Nephron (organoid): Measurements from ENCODE around the gene MED8.

Experiments
- H3K27ac Mint-ChIP-seq, 3 experiments: 2 replicates each; pipeline ENCODE4 v1.8.0; 2020; ENCODE audit warnings: mixed read lengths in 3 of 3, mild to moderate bottlenecking in 2 of 3, moderate library complexity in 1 of 3
- H3K27me3 Mint-ChIP-seq: 2 replicates; pipeline ENCODE4 v1.8.0; 2021; ENCODE audit warnings: low read depth, mild to moderate bottlenecking, moderate library complexity, mixed read lengths
- H3K36me3 Mint-ChIP-seq: 2 replicates; pipeline ENCODE4 v1.8.0; 2020; ENCODE audit warnings: low read depth, mixed read lengths
- H3K4me1 Mint-ChIP-seq: 2 replicates; pipeline ENCODE4 v1.8.0; 2020; ENCODE audit warnings: mixed read lengths
- H3K4me3 Mint-ChIP-seq, 3 experiments: 2 replicates each; pipeline ENCODE4 v1.8.0; 2020; ENCODE audit warnings: mild to moderate bottlenecking in 3 of 3, mixed read lengths in 3 of 3, moderate library complexity in 2 of 3
- H3K9me3 Mint-ChIP-seq: 2 replicates; pipeline ENCODE4 v1.8.0; 2020; ENCODE audit warnings: mixed read lengths
- TF ChIP-seq, protein P1 (sequence below), 3 experiments: fragments of 200-600 bp; sonication (generic); IDR thresholded peaks; one replicate each; pipeline ENCODE4 v1.5.0; 2021; ENCODE audit warnings: antibody characterized with exemption in 3 of 3; ENCODE audit not compliant: unreplicated experiment in 3 of 3

Gene MED8

DNA sequence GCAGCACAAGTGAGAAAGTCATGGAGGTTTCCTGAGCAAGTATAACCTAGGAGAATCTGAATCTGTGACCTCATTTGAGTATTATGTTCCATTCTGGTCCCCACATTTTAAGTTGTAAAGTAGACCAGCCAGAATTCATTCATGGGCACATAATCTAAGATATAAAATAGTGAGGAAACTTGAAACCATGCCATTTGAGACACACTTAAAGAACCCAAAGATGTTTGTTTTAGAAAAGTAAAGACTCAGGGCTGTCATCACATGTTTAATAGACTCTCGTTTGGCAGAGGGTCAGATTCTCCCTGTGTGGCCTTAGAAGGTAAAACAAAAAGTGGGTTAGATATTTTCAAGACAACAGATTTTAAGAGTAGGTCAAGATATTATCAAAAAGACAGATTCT, 6.5 kb upstream of the MED8 start:
- H3K4me3 Mint-ChIP-seq = no peak overlapping the region
- H3K4me1 Mint-ChIP-seq = no peaks in the 10 kb centered on the region
- no peak overlapping the region for H3K27ac Mint-ChIP-seq
- H3K9me3 Mint-ChIP-seq = no peaks in the 10 kb centered on the region
- TF ChIP-seq, protein P1, sequence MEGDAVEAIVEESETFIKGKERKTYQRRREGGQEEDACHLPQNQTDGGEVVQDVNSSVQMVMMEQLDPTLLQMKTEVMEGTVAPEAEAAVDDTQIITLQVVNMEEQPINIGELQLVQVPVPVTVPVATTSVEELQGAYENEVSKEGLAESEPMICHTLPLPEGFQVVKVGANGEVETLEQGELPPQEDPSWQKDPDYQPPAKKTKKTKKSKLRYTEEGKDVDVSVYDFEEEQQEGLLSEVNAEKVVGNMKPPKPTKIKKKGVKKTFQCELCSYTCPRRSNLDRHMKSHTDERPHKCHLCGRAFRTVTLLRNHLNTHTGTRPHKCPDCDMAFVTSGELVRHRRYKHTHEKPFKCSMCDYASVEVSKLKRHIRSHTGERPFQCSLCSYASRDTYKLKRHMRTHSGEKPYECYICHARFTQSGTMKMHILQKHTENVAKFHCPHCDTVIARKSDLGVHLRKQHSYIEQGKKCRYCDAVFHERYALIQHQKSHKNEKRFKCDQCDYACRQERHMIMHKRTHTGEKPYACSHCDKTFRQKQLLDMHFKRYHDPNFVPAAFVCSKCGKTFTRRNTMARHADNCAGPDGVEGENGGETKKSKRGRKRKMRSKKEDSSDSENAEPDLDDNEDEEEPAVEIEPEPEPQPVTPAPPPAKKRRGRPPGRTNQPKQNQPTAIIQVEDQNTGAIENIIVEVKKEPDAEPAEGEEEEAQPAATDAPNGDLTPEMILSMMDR (IDR thresholded peaks at IDR 0.05; ENCODE audit: unreplicated experiment in 3 of 3) = no peak
- peaks cover 3% of the 10 kb centered on the region for H3K27me3 Mint-ChIP-seq
- peaks cover 11% of the 10 kb centered on the region for H3K36me3 Mint-ChIP-seq

DNA sequence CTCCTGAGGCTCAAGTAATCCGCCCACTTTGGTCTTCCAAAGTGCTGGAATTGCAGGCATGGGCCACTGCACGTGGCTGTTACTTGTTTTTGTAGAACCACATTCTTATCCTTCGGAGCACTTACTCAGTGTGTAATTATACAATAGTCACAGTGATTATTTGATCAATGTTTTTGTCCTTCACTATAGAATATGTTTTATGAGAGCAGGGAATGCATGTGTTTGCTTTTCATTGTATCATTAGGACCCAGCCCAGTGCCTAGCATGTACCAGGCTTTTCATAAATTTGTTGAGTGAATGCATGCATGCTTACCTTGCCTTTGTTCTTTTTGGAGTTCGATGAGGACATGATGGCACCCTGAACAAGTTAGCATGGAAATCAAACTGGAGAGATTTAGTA, 5.9 kb upstream of the MED8 start:
- H3K36me3 Mint-ChIP-seq = peaks cover 11% of the 10 kb centered on the region
- no peaks in the 10 kb centered on the region for H3K9me3 Mint-ChIP-seq
- H3K4me3 Mint-ChIP-seq = no peak overlapping the region
- H3K4me1 Mint-ChIP-seq = peaks cover 3% of the 10 kb centered on the region
- peaks cover 3% of the 10 kb centered on the region for H3K27me3 Mint-ChIP-seq
- H3K27ac Mint-ChIP-seq = no peak overlapping the region
- TF ChIP-seq, protein P1 (IDR thresholded peaks at IDR 0.05; ENCODE audit: unreplicated experiment in 3 of 3) = no peak

DNA sequence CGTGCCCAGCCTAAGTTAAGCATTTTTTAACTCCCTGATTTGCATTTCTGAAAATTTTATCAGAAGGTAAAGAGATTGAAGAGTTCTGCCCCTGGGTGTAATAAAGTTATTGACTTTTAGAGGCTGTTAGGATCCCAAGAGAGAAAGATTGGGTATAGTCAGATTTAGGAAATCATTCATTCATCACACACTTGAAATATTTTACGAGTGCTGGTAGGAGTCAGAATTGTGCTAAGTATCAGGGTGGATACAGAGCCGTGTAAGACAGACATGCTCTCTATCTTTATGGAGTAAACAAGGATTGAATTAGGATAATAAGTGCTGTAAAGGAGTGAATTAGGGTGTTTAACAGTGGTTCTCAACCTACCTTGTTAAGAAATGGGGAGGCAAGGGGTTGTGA, 3.1 kb upstream of the MED8 start:
- no peak overlapping the region for H3K27ac Mint-ChIP-seq
- H3K9me3 Mint-ChIP-seq = no peaks in the 10 kb centered on the region
- peaks cover 9% of the 10 kb centered on the region for H3K36me3 Mint-ChIP-seq
- H3K4me3 Mint-ChIP-seq = peak overlapping the region; percentile 26 to 63 (median 52)
- TF ChIP-seq, protein P1 (IDR thresholded peaks at IDR 0.05; ENCODE audit: unreplicated experiment in 3 of 3) = no peak
- H3K27me3 Mint-ChIP-seq = no peaks in the 10 kb centered on the region
- H3K4me1 Mint-ChIP-seq = peaks cover 27% of the 10 kb centered on the region

DNA sequence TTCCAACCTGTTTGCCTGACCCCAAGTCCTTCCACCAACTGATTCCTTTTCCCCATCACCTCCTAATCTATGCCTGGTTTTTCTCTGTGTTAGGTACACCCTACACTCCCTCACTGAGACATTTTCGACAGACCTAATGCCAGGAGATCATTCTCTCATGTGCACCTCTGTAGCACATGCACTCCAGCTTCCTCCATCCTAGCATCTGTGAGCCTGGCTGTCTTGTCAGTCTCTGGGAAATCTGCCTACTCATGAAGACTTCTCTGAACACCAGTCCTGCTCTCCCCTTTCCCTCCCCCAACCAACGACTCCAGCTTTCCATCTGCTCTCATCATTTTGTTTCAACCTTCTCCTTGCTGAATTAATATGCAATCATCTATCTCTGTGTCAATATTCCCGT, 987 bp downstream of the MED8 start:
- Mint-ChIP-seq H3K4me1 (peaks cover 30% of the 10 kb centered on the region), H3K36me3 (peaks cover 39% of the 10 kb centered on the region), H3K27ac (peak overlapping the region; percentile 7 to 96 (median 92)), H3K4me3 (peak overlapping the region; percentile 99 to 100 (median 99)), H3K9me3 (no peaks in the 10 kb centered on the region), H3K27me3 (no peaks in the 10 kb centered on the region)
- TF ChIP-seq, protein P1 (IDR thresholded peaks at IDR 0.05; ENCODE audit: unreplicated experiment in 3 of 3) = no peak

DNA sequence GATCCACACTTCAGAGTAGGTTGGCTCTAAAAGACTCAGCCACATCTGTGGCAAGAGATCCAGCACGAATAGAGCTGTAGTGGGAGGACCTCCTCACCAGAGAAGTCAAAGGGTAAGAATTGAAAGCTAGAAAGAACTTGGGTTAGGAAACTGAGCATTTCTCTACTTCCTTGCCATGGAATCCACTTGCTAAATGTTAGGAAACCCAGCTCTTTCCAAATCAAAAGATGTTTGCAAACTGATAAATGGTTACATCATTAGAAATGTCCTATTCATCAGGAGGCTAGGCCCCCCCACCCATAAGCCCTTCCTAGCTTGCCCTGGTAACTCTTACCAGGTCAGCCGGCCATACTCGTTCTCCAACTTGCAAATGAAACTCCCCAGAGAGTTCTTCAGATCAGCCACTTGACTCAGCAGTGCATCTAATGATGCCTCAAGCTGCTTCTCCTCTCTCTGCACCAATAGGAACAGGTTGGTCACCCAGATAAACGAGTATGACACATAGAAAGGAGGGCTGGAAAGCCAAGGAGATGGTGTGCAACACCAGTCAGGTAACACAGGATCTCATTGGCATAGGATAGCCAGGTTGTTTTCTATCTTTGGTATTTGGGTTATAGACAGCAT, 1.5 kb downstream of the MED8 start:
- Mint-ChIP-seq H3K9me3 (no peaks in the 10 kb centered on the region), H3K27me3 (no peaks in the 10 kb centered on the region), H3K4me1 (peaks cover 35% of the 10 kb centered on the region), H3K27ac (peak overlapping the region; percentile 7 to 96 (median 92)), H3K4me3 (peak overlapping the region; percentile 99 to 100 (median 99)), H3K36me3 (peaks cover 39% of the 10 kb centered on the region)
- TF ChIP-seq, protein P1 (IDR thresholded peaks at IDR 0.05; ENCODE audit: unreplicated experiment in 3 of 3) = no peak

DNA sequence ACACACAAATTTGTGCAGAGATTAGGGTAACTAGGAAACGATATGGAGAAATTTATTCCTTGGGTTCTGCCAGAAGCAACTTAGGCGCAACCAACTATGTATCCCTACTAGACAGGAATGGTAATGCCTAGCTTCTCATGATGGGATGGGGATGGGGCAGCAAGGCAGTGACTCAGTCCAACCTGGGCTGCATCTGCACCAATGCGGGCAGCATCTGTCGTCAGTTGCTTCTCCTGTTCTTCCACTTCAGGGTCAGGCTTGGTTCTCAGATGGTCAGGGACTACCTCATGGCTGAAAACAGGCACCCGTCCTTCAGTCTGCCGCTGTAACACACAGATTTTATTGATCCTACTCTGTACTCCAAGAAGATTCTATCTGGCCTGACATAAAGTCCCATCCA, 2.9 kb downstream of the MED8 start:
- TF ChIP-seq, protein P1 (IDR thresholded peaks at IDR 0.05; ENCODE audit: unreplicated experiment in 3 of 3) = no peak
- no peaks in the 10 kb centered on the region for H3K9me3 Mint-ChIP-seq
- no peak overlapping the region for H3K4me3 Mint-ChIP-seq
- H3K27me3 Mint-ChIP-seq = no peaks in the 10 kb centered on the region
- H3K27ac Mint-ChIP-seq = no peak overlapping the region
- peaks cover 49% of the 10 kb centered on the region for H3K4me1 Mint-ChIP-seq
- H3K36me3 Mint-ChIP-seq = peaks cover 43% of the 10 kb centered on the region
